ENCODE measurements around the gene MS4A15. TPM values are rescaled to one million over a fixed set of nuclear protein-coding genes. Genes with fewer than 3 reads are reported as not detected.

MS4A15 gene
- total RNA-seq, 1 donor from 2014 or later: 147 TPM

GRCh38 chr11:60744114-60744513, 12.6 kb upstream of the MS4A15 start:
- Histone ChIP-seq H3K9me3 (no peaks in the 10 kb centered on the region), H3K4me3 (no peak overlapping the region), H3K4me1 (no peaks in the 10 kb centered on the region), H3K27me3 (no peaks in the 10 kb centered on the region), H3K36me3 (no peaks in the 10 kb centered on the region), H3K27ac (no peak overlapping the region)
- ATAC-seq: no peak
- intact Hi-C loops (cut with DNase I): no loop called here
- no peak for TF ChIP-seq CTCF (IDR thresholded peaks at IDR 0.05)
- DNase-seq: no peak

- no peak for DNase-seq
- ATAC-seq: no peak
- no peaks in the 10 kb centered on the region for H3K4me1 ChIP-seq
- no peaks in the 10 kb centered on the region for H3K36me3 ChIP-seq
- no peak for TF ChIP-seq CTCF (IDR thresholded peaks at IDR 0.05)
- intact Hi-C loops (cut with DNase I): no loop called here
- no peaks in the 10 kb centered on the region for H3K27me3 ChIP-seq
- no peak overlapping the region for H3K4me3 ChIP-seq
- no peaks in the 10 kb centered on the region for H3K9me3 ChIP-seq
- H3K27ac ChIP-seq: no peak overlapping the region
These were observed 9.3 kb upstream of the MS4A15 start for GRCh38 chr11:60747359-60747873.

GRCh38 chr11:60748225-60748624, 8.4 kb upstream of the MS4A15 start:
- intact Hi-C loops (cut with DNase I): no loop called here

GRCh38 chr11:60748821-60749220, 7.8 kb upstream of the MS4A15 start:
- no peak overlapping the region for H3K27ac ChIP-seq
- H3K4me3 ChIP-seq: no peak overlapping the region
- DNase-seq: no peak
- no peaks in the 10 kb centered on the region for H3K9me3 ChIP-seq
- intact Hi-C loops (cut with DNase I): no loop called here
- H3K36me3 ChIP-seq: no peaks in the 10 kb centered on the region
- no peak for ATAC-seq
- H3K4me1 ChIP-seq: no peaks in the 10 kb centered on the region
- no peak for TF ChIP-seq CTCF (IDR thresholded peaks at IDR 0.05)
- no peaks in the 10 kb centered on the region for H3K27me3 ChIP-seq

More at GRCh38 chr11:60748225-60748624, 8.4 kb upstream of the MS4A15 start:
- Histone ChIP-seq H3K27ac (no peak overlapping the region), H3K4me3 (no peak overlapping the region), H3K9me3 (no peaks in the 10 kb centered on the region), H3K36me3 (no peaks in the 10 kb centered on the region), H3K27me3 (no peaks in the 10 kb centered on the region), H3K4me1 (no peaks in the 10 kb centered on the region)
- DNase-seq (no peak), ATAC-seq (no peak)
- no peak for TF ChIP-seq CTCF (IDR thresholded peaks at IDR 0.05)

- DNase-seq (no peak), ATAC-seq (no peak)
- intact Hi-C loops (cut with DNase I): no loop called here
- Histone ChIP-seq H3K27me3 (no peaks in the 10 kb centered on the region), H3K4me3 (no peak overlapping the region), H3K9me3 (no peaks in the 10 kb centered on the region), H3K36me3 (no peaks in the 10 kb centered on the region), H3K4me1 (no peaks in the 10 kb centered on the region), H3K27ac (no peak overlapping the region)
- no peak for TF ChIP-seq CTCF (IDR thresholded peaks at IDR 0.05)
These were observed 5.8 kb upstream of the MS4A15 start for GRCh38 chr11:60750911-60751310.

- DNase-seq: no peak
- no peak overlapping the region for H3K4me3 ChIP-seq
- TF ChIP-seq CTCF (IDR thresholded peaks at IDR 0.05): no peak
- H3K4me1 ChIP-seq: no peaks in the 10 kb centered on the region
- H3K27me3 ChIP-seq: no peaks in the 10 kb centered on the region
- intact Hi-C loops (cut with DNase I): no loop called here
- H3K27ac ChIP-seq: no peak overlapping the region
- no peaks in the 10 kb centered on the region for H3K36me3 ChIP-seq
- no peaks in the 10 kb centered on the region for H3K9me3 ChIP-seq
- ATAC-seq: no peak
These were observed 3.4 kb upstream of the MS4A15 start for GRCh38 chr11:60753309-60753708.
